C4-2B (cell line): ENCODE data around the gene EIF2B2.

Source experiments
- H3K27ac ChIP-seq: fragments of 450-650 bp; 2 replicates; pipeline ENCODE4 v1.5.1; 2017
- CTCF ChIP-seq: fragments of 450-650 bp; conservative IDR thresholded peaks from 2 replicates; pipeline ENCODE4 v1.5.1; 2017; ENCODE audit warnings: mild to moderate bottlenecking
- ZFX ChIP-seq: fragments of 450-650 bp; IDR thresholded peaks from 2 replicates; pipeline ENCODE4 v1.6.1; 2017

The EIF2B2 gene

DNA sequence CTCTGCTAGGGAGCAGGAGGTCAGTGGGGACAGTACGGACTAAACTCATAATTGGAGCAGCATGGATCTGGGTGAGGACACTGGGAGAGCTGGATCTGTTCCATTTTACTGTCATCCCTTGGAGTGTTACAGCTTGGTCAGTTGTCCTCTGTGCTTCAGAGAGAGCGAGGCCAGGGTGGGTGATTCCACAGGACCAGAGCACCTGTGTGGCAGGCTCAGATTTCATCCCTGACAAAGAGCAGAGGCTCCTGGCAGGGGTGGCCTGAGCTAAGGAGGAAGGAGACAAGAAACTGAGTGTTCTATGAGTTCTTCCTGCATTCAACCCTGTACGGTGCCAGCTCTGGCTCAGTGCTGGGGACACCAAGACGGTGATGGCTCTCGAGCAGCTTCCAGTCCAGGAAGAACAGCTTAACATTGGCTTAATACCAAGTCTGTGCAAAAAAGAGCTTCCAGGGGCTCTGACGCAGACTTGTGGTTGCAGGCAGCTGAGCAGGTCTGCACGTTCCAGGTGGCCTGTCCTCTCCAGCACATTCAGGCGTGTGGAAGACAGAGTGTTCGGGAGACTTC, 38.9 kb upstream of the EIF2B2 start:
- TF ChIP-seq ZFX: no peak
- TF ChIP-seq CTCF: no peak
- H3K27ac ChIP-seq: peak overlapping the region; percentile 10; the same call in 1 of the 2 replicates

DNA sequence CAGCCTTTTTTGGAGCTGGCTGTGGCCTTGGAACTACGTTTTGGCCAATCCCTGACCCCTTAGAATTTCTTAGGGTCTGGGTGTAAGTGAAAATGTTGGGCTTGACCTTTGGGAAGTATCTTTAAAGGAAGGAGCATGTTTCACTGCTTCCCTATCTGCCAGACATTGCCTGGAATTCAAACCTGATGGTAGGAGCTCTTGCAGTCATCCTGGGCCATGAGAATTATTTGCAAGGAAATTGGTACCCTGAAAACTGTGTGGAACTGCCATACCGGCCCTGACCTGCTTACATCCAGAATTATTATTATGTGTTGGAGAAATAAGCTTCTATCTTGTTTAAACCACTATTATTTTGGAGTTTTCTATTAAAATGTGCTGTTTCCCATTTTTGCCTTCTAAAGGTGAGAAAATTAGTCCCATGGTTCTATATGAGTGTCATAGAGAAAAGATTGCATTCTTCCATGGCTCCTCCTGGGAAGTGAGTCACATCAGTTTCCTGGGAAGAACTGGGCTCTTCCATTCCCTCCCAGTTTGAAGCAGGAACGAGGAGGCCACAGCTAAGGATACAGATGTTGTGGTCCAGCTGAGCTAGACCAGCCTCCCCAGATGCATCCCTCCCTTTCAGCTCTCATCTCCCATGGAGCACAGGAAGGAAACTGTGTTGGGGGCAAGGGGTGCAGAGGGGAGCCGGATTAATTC, 37.8 kb upstream of the EIF2B2 start:
- no peak overlapping the region for H3K27ac ChIP-seq
- TF ChIP-seq ZFX (no peak), CTCF (no peak)

DNA sequence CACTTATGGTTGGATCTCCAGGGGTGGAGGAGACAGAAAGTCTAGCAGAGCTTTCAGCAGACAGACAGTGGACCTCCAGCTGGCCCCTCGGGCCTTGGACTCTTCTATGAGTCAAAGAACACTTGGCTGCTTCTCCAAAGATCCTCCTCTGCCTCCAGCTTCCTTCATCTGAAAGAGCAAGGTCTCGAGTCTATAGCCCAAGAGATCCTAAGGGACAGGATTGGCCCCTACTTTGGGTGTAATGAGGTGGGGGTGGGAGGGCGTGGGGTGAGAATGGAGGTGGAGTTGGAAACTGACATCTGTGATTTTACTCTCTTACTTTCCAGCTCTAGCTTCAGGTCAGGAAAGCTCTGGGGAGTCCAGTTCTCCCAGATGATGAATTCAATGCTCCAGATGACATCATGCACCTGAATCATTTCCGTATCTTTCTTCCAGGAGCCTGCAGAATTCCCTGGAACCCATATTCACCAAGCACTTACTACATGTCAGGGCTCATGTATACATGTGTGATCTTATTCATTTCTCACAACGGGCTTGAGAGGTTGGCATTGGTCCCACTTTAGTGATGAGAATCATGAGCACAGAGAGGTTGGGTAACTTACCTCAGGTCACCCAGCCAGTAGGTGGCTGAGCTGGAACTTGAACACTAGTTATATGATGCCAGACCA, 37.1 kb upstream of the EIF2B2 start:
- TF ChIP-seq ZFX: no peak
- no peak for TF ChIP-seq CTCF
- H3K27ac ChIP-seq: no peak overlapping the region

DNA sequence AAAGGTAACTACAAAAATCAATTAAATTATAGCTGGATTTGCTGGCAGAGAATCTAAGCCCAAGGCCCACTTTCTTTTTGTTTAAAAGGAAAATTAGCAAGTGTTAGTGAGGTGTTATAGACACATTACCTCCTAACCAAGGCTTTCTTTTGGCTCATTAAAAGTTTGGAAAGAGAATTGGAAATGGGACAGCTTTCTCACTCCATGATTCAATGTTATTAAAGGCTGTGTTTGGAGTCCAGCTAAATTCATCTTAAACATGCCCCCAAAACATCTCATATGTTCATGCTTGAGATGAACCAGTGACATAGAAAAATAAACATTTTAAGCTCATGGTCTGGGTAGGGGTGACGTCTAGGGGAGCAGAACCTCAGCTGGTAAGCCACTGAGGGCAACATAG, 33.9 kb upstream of the EIF2B2 start:
- TF ChIP-seq CTCF: no peak
- TF ChIP-seq ZFX: no peak
- no peak overlapping the region for H3K27ac ChIP-seq

DNA sequence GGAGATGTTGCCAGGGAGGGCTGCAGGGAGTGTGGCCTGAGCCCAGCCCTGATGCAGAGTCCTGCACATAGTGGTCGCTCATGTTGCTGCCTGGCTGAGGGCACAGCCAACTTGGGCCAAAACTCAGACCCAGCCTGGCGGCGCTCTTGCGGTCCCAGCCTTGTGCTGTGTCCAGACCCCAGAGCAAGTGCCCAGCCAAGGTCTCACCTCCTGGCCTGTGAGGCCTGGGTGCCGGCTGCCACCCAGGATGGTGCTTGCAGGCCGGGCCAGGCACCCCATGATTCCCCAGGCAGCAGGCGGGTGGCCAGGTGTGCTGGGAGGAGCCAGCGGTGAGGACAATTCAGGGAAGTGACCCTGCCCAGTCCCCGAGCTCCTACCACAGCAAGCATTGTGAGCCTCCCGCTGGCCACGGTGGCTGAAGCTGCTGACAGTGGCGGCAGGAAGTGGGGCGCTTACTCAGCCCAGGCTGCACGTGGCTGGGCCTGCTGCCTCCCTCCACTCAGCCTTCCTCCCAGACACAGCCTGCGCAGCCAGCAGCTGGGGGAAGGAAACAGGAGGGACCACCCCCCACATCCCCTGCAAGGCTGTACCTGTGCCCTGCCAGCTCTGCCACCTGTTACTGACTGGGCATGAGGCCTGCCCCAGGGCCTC, 29.6 kb upstream of the EIF2B2 start:
- no peak overlapping the region for H3K27ac ChIP-seq
- TF ChIP-seq CTCF: no peak
- TF ChIP-seq ZFX: no peak

DNA sequence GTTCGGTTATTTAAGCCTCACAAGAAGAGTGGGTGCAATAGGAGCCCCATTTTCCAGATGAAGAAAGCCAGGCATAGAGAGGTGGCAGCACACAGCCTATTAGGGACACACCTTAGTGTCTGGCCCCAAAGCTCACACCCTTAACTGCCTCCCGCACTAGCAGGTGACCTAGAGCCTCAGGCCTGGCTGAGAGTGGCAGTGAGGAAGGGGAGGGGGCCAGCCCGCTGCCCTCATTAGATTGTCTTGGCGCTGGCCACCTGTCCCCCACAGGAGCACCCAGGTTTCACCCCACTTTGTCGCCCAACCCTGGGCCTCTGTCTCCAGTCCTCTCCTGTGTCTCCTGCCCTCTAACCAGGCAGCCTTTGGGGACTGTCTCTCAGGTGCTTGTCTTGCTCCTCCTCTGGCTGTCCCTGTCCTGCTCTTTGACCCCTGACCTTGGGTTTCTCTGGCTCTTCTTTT, 28.8 kb upstream of the EIF2B2 start:
- TF ChIP-seq CTCF (no peak), ZFX (no peak)
- no peak overlapping the region for H3K27ac ChIP-seq
